Measurements from ENCODE around the gene GASK1A.
"Not testable (repeated sequence)": the region's sequence is repeated elsewhere in the genome, so short reads cannot be mapped to it uniquely, and the experiment has no call there.

GASK1A gene

GRCh38 chr3:43063114-43063513 is 84.0 kb downstream of the GASK1A start:
- no peak for FAIRE-seq

- not testable (repeated sequence) for FAIRE-seq
Observed at GRCh38 chr3:43070670-43071069, 91.6 kb downstream of the GASK1A start.

GRCh38 chr3:43071313-43071893 is 92.3 kb downstream of the GASK1A start:
- no peak for FAIRE-seq

- FAIRE-seq: no peak
Observed at GRCh38 chr3:43072361-43072760, 93.2 kb downstream of the GASK1A start.

GRCh38 chr3:43073116-43073835 is 94.2 kb downstream of the GASK1A start:
- no peak for FAIRE-seq

GRCh38 chr3:43073836-43074220 is 94.7 kb downstream of the GASK1A start:
- no peak for FAIRE-seq

- no peak for FAIRE-seq
Observed at GRCh38 chr3:43074482-43074881, 95.4 kb downstream of the GASK1A start.

- no peak for FAIRE-seq
Observed at GRCh38 chr3:43074901-43075689, 96.0 kb downstream of the GASK1A start.

- no peak for FAIRE-seq
Observed at GRCh38 chr3:43075904-43076661, 97.0 kb downstream of the GASK1A start.

- no peak for FAIRE-seq
Observed at GRCh38 chr3:43076857-43077256, 97.7 kb downstream of the GASK1A start.

GRCh38 chr3:43077261-43077660 is 98.2 kb downstream of the GASK1A start:
- FAIRE-seq: no peak

- no peak for FAIRE-seq
Observed at GRCh38 chr3:43077707-43078106, 98.6 kb downstream of the GASK1A start.

GRCh38 chr3:43079536-43080332 is 100.6 kb downstream of the GASK1A start:
- no peak for FAIRE-seq

- no peak for FAIRE-seq
Observed at GRCh38 chr3:43080726-43081568, 101.8 kb downstream of the GASK1A start.

- FAIRE-seq: no peak
Observed at GRCh38 chr3:43081796-43082195, 102.7 kb downstream of the GASK1A start.

GRCh38 chr3:43082457-43082856 is 103.3 kb downstream of the GASK1A start:
- FAIRE-seq: no peak

- FAIRE-seq: no peak
Observed at GRCh38 chr3:43086460-43087165, 107.5 kb downstream of the GASK1A start.

GRCh38 chr3:43087249-43087776 is 108.2 kb downstream of the GASK1A start:
- no peak for FAIRE-seq

- FAIRE-seq: no peak
Observed at GRCh38 chr3:43089081-43089480, 110.0 kb downstream of the GASK1A start.

GRCh38 chr3:43090238-43090637 is 111.1 kb downstream of the GASK1A start:
- FAIRE-seq: no peak

Measured in colon (tissue), 2 donors.